Measurements from ENCODE around the gene CNTNAP4. TPM values are rescaled to one million over a fixed set of nuclear protein-coding genes. Genes with fewer than 3 reads are reported as not detected.
A peak's percentile ranks its signal among the peaks of the same experiment; 100 is the strongest.

The CNTNAP4 gene
- total RNA-seq = 1 to 10 TPM in 2 of 9 donors, under 1 TPM in 2, not detected in 5; 0.17 to 2.6 (median 1.3) TPM
- polyA plus RNA-seq = under 1 TPM; 0.24 to 0.56 (median 0.49) TPM
- long read RNA-seq, donor 1 = 0 reads
- long read RNA-seq, donor 2 = 0 reads
- long read RNA-seq, donor 3 = 0 reads
- long read RNA-seq, donor 4 = 0 reads
- long read RNA-seq, donor 5 = 0 reads
- long read RNA-seq, donor 6 = 0 reads
- long read RNA-seq, donor 7 = 0 reads
- long read RNA-seq, donor 8 = 0 reads
- long read RNA-seq, donor 9 = 0 reads
- long read RNA-seq, donor 10 = 0 reads

DNA sequence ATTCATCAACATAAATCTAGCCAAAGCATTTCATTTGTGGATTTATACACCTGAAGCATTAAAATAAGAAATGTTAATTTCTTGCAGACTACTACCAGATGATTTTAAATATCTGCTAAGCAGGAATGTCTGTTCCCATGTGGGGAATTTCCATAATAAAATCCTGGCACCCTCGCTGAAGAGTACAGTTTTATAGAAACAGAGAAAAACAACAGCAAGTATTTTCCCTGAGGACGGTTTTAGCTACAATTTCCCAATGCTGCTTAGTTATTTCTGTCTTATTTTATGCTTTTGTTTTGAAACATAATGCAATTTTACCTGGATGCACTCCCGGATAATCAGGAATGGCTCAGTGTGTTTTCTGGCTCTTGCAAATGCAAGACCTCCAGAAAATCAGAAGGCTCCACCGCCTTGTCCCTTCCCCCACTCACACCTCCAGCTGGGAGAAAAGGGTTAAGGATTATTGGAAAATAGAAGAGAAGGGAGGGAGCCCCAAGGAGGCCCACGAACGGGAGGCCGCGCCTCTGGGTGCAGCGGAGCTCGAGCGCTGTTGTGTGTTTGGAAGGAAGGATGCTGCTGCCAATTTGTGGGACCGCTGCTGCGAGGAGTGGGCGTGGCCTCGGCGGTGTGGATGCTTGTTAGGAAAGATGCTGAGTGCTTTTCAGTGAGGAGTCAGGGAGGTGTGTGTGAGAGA lies at the start of gene CNTNAP4:
TSS of gene CNTNAP4 (plus strand) at position 657 of the 694 bp plus-strand sequence. CDS start 262 bp downstream, outside the sequence.
- intact Hi-C loops (cut with DNase I) = no loop called here
- H3K9me3 ChIP-seq (replicated peaks in 1 of 3) = no peaks in the 10 kb centered on the region
- TF ChIP-seq POLR2A (IDR thresholded peaks at IDR 0.05) = no peak
- TF ChIP-seq, protein P1, sequence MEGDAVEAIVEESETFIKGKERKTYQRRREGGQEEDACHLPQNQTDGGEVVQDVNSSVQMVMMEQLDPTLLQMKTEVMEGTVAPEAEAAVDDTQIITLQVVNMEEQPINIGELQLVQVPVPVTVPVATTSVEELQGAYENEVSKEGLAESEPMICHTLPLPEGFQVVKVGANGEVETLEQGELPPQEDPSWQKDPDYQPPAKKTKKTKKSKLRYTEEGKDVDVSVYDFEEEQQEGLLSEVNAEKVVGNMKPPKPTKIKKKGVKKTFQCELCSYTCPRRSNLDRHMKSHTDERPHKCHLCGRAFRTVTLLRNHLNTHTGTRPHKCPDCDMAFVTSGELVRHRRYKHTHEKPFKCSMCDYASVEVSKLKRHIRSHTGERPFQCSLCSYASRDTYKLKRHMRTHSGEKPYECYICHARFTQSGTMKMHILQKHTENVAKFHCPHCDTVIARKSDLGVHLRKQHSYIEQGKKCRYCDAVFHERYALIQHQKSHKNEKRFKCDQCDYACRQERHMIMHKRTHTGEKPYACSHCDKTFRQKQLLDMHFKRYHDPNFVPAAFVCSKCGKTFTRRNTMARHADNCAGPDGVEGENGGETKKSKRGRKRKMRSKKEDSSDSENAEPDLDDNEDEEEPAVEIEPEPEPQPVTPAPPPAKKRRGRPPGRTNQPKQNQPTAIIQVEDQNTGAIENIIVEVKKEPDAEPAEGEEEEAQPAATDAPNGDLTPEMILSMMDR (IDR thresholded peaks at IDR 0.05) = no peak

DNA sequence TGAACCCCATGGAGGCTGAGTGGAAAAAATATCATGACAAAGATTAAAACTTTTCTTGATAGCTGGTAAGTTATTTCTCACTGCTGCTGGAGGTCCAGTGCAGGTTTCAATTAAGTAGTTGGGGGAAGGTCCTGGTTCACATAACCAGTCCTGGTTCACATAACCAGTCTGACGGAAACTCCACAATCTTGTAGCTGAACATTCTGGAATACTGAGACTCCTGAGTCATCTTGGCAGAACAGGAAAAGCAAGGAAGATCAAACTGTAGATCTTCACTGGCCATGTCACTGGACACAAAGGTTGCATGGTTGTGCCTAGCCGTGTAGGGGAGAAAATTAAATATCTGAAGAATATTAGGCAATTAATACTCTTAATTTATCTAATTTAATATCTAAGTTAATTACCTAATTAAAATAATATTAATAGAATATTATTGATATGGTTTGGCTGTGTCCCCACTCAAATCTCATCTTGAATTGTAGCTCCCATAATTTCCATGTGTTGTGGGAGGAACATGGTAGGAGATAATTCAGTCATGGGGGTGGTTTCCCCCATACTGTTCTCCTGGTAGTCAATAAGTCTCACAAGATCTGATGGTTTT lies 48.6 kb upstream of the CNTNAP4 start:
- intact Hi-C loops (cut with DNase I) = no loop called here
- Histone ChIP-seq H3K4me3 (no peak overlapping the region), H3K4me1 (replicated peaks in 1 of 2) (no peaks in the 10 kb centered on the region), H3K27ac (no peak overlapping the region), H3K9me3 (replicated peaks in 1 of 3) (no peaks in the 10 kb centered on the region), H3K36me3 (replicated peaks in 1 of 2) (no peaks in the 10 kb centered on the region), H3K27me3 (no peaks in the 10 kb centered on the region)
- TF ChIP-seq POLR2A (IDR thresholded peaks at IDR 0.05) = no peak
- TF ChIP-seq, protein P1 (IDR thresholded peaks at IDR 0.05) = no peak
- WGBS, 4 donors = 39 to 78% (median 65%) methylated on average over 2 of the region's 2 CpGs
- no peak for DNase-seq

More for the DNA sequence above, at the start of gene CNTNAP4:
- 16 to 26% (median 18%) methylated on average over 16 of the region's 16 CpGs for WGBS, 4 donors
- H3K4me1 ChIP-seq (replicated peaks in 1 of 2) = no peaks in the 10 kb centered on the region
- H3K4me3 ChIP-seq = no peak within 1 kb of the TSS
- peak in 1 of 7 donors; percentile 57 for DNase-seq
- no peaks in the 10 kb centered on the region for H3K27me3 ChIP-seq
- H3K36me3 ChIP-seq (replicated peaks in 1 of 2) = no peaks in the 10 kb centered on the region
- no peak within 1 kb of the TSS for H3K27ac ChIP-seq

DNA sequence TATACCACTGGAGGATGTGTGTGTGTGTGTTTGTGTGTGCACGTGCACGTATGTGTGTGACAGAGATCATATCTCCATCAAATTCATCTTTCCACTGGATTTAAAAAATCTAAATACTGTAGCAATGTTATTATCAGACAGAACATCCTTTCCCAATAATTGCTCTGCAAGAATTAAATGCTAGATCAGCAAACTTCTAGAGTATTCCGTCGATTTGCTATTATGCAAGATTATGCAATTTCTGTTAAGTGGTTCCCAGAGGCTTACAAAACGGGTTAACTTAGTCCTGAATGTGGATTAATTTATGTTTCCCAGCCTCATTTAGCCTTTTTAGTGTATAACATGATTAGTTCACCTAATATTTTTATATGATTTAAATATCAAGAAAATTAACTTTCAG lies 44.5 kb upstream of the CNTNAP4 start:
- WGBS, 4 donors = 66 to 72% (median 69%) methylated on average over 5 of the region's 5 CpGs
- intact Hi-C loops (cut with DNase I) = no loop called here
- no peaks in the 10 kb centered on the region for H3K4me1 ChIP-seq (replicated peaks in 1 of 2)
- no peak for DNase-seq
- no peaks in the 10 kb centered on the region for H3K27me3 ChIP-seq
- TF ChIP-seq, protein P1 (IDR thresholded peaks at IDR 0.05) = no peak
- no peak for TF ChIP-seq POLR2A (IDR thresholded peaks at IDR 0.05)
- no peak overlapping the region for H3K4me3 ChIP-seq
- H3K9me3 ChIP-seq (replicated peaks in 1 of 3) = no peaks in the 10 kb centered on the region
- H3K36me3 ChIP-seq (replicated peaks in 1 of 2) = no peaks in the 10 kb centered on the region
- H3K27ac ChIP-seq = no peak overlapping the region

DNA sequence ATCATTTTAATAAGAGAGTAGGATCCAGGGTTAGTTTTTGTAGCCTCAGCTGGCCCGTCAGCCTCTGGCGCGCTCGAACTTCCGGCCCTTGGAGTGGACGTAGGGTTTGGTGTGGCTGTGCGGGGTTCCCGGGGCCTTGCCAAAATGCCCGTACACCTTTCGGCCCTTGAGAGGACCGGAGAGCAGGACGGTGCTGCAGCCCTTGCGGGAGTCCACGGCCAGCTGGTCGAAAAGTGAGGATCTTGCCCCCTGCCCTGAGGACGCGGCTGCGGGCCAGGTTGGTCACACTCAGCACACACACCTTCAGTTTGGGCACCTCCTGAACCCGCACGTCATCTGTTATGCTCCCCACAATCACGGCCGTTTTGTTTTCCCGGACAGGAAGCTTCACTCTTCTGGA lies 42.2 kb upstream of the CNTNAP4 start:
- Histone ChIP-seq H3K27ac (no peak overlapping the region), H3K9me3 (replicated peaks in 1 of 3) (no peaks in the 10 kb centered on the region), H3K36me3 (replicated peaks in 1 of 2) (no peaks in the 10 kb centered on the region), H3K4me3 (no peak overlapping the region), H3K27me3 (no peaks in the 10 kb centered on the region), H3K4me1 (replicated peaks in 1 of 2) (no peaks in the 10 kb centered on the region)
- intact Hi-C loops (cut with DNase I) = no loop called here
- DNase-seq = no peak
- TF ChIP-seq, protein P1 (IDR thresholded peaks at IDR 0.05) = no peak
- TF ChIP-seq POLR2A (IDR thresholded peaks at IDR 0.05) = no peak
- WGBS, 4 donors = 92 to 95% (median 92%) methylated on average over 21 to 23 of the region's 23 CpGs

All from adrenal gland (tissue), 19 donors.